ENCODE results near the gene ANO4. TPM values are rescaled to one million over a fixed set of nuclear protein-coding genes. Genes with fewer than 3 reads are reported as not detected.

Gene ANO4
- total RNA-seq, 4 donors from 2014 or later: 0.06 TPM; not detected in 3

GRCh38 chr12:100820314-100820713 is 25.7 kb downstream of the ANO4 start:
- intact Hi-C loops (cut with DNase I; ENCODE audit: low total_unique reads): no loop called here
- no peak overlapping the region for H3K4me3 ChIP-seq (ENCODE audit: low read depth, poor library complexity, severe bottlenecking)
- WGBS, 2 donors: 70 to 72% methylated on average over 4 of the region's 4 CpGs
- DNase-seq (ENCODE audit: low spot score in 2 of 2): no peak
- no peak for TF ChIP-seq POLR2A (IDR thresholded peaks at IDR 0.05)
- no peak for TF ChIP-seq CTCF (IDR thresholded peaks at IDR 0.05)

- 46 to 67% methylated on average over 1 of the region's 1 CpG for WGBS, 2 donors
- intact Hi-C loops (cut with DNase I; ENCODE audit: low total_unique reads): no loop called here
- no peak for DNase-seq (ENCODE audit: low spot score in 2 of 2)
- no peak for TF ChIP-seq CTCF (IDR thresholded peaks at IDR 0.05)
- TF ChIP-seq POLR2A (IDR thresholded peaks at IDR 0.05): no peak
- no peak overlapping the region for H3K4me3 ChIP-seq (ENCODE audit: low read depth, poor library complexity, severe bottlenecking)
Observed at GRCh38 chr12:100823963-100824362, 29.4 kb downstream of the ANO4 start.

GRCh38 chr12:100824476-100824875 is 29.9 kb downstream of the ANO4 start:
- no peak overlapping the region for H3K4me3 ChIP-seq (ENCODE audit: low read depth, poor library complexity, severe bottlenecking)
- no peak for TF ChIP-seq CTCF (IDR thresholded peaks at IDR 0.05)
- no peak for DNase-seq (ENCODE audit: low spot score in 2 of 2)
- intact Hi-C loops (cut with DNase I; ENCODE audit: low total_unique reads): no loop called here
- WGBS, 2 donors: 69 to 78% methylated on average over 3 of the region's 3 CpGs

GRCh38 chr12:100826323-100826722 is 31.7 kb downstream of the ANO4 start:
- no peak overlapping the region for H3K4me3 ChIP-seq (ENCODE audit: low read depth, poor library complexity, severe bottlenecking)
- TF ChIP-seq CTCF (IDR thresholded peaks at IDR 0.05) (no peak), POLR2A (IDR thresholded peaks at IDR 0.05) (no peak)
- DNase-seq (ENCODE audit: low spot score in 2 of 2): no peak
- 13 to 16% methylated on average over 4 of the region's 4 CpGs for WGBS, 2 donors
- intact Hi-C loops (cut with DNase I; ENCODE audit: low total_unique reads): no loop called here

GRCh38 chr12:100827901-100828520 is 33.4 kb downstream of the ANO4 start:
- TF ChIP-seq POLR2A (IDR thresholded peaks at IDR 0.05): no peak
- DNase-seq (ENCODE audit: low spot score in 2 of 2): no peak
- WGBS, 2 donors: 50 to 54% methylated on average over 4 of the region's 4 CpGs

GRCh38 chr12:100830003-100830795 is 35.6 kb downstream of the ANO4 start:
- intact Hi-C loops (cut with DNase I; ENCODE audit: low total_unique reads): no loop called here
- DNase-seq (ENCODE audit: low spot score in 2 of 2): no peak
- no peak for TF ChIP-seq POLR2A (IDR thresholded peaks at IDR 0.05)
- no peak for TF ChIP-seq CTCF (IDR thresholded peaks at IDR 0.05)
- 80 to 81% methylated on average over 6 of the region's 6 CpGs for WGBS, 2 donors
- no peak overlapping the region for H3K4me3 ChIP-seq (ENCODE audit: low read depth, poor library complexity, severe bottlenecking)

More at GRCh38 chr12:100827901-100828520, 33.4 kb downstream of the ANO4 start:
- intact Hi-C loops (cut with DNase I; ENCODE audit: low total_unique reads): no loop called here
- H3K4me3 ChIP-seq (ENCODE audit: low read depth, poor library complexity, severe bottlenecking): no peak overlapping the region

All from lower leg skin (tissue), 4 donors.